Liver (tissue), 3 donors: Measurements from ENCODE around the gene PCNX4.

Experiments used
- EGR1 ChIP-seq, 2 donors: IDR thresholded peaks; 2 replicates each; pipeline ENCODE4 v1.6.1; 2016 to 2018; ENCODE audit warnings: antibody characterized with exemption in 2 of 2, low read depth in 2 of 2
- GABPA ChIP-seq, 2 donors: IDR thresholded peaks in 1 of 2; conservative IDR thresholded peaks in 1 of 2; 2 replicates each; pipeline ENCODE4 v1.6.1; 2016; ENCODE audit warnings: antibody characterized with exemption in 2 of 2, mild to moderate bottlenecking in 1 of 2, moderate library complexity in 1 of 2
- TF ChIP-seq, protein P1 (sequence below): fragments of 150-350 bp; IDR thresholded peaks from 2 replicates; pipeline ENCODE4 v1.5.1; 2017; ENCODE audit warnings: improper control_type of control experiment, low read depth, low read length; ENCODE audit not compliant: missing input control
- donor health status: healthy.
- donor health status: healthy.

DNA sequence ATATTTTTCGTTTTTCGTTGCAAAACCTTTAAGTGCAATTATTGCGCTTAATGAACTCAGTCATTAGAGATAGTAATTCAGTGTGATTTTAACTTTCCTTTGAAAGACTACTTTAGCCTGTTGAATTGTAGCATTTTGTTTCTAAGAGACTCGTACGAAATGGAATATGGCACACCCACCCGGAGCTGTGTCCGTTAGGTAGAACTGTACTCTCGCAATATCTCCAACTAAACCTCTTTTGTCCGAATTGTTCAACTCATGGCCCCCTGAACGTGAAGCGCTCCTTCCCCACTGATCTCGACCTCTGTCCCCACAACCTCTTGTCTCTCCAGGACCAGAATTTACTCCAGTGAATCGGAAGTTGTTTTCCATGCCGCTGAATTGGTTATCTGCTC is 800 bp downstream of the PCNX4 start:
- TF ChIP-seq, protein P1, sequence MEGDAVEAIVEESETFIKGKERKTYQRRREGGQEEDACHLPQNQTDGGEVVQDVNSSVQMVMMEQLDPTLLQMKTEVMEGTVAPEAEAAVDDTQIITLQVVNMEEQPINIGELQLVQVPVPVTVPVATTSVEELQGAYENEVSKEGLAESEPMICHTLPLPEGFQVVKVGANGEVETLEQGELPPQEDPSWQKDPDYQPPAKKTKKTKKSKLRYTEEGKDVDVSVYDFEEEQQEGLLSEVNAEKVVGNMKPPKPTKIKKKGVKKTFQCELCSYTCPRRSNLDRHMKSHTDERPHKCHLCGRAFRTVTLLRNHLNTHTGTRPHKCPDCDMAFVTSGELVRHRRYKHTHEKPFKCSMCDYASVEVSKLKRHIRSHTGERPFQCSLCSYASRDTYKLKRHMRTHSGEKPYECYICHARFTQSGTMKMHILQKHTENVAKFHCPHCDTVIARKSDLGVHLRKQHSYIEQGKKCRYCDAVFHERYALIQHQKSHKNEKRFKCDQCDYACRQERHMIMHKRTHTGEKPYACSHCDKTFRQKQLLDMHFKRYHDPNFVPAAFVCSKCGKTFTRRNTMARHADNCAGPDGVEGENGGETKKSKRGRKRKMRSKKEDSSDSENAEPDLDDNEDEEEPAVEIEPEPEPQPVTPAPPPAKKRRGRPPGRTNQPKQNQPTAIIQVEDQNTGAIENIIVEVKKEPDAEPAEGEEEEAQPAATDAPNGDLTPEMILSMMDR: no peak
- TF ChIP-seq GABPA (IDR thresholded peaks at IDR 0.05 in 1 of 2, conservative IDR thresholded peaks at IDR 0.05 in 1 of 2) (no peak), EGR1 (IDR thresholded peaks at IDR 0.05; ENCODE audit: low read depth in 2 of 2) (no peak)
